Measurements from ENCODE around the gene ESRRB. TPM values are rescaled to one million over a fixed set of nuclear protein-coding genes. Genes with fewer than 3 reads are reported as not detected.

ESRRB gene
- total and polyA plus RNA-seq, 11 donors = 4.1 to 16.9 (median 7.9) TPM

GRCh38 chr14:76371066-76371465, 4.9 kb upstream of the ESRRB start:
- Histone ChIP-seq H3K27me3 (peaks cover 0 to 26% (median 5%) of the 10 kb centered on the region in 9 donors), H3K36me3 (no peaks in the 10 kb centered on the region), H3K4me1 (peaks cover 0 to 3% (median 0%) of the 10 kb centered on the region in 12 donors), H3K9me3 (no peaks in the 10 kb centered on the region), H3K27ac (no peak overlapping the region), H3K4me3 (no peak overlapping the region)
- ATAC-seq (no peak), DNase-seq (no peak)
- TF ChIP-seq POLR2A (IDR thresholded peaks at IDR 0.05) = no peak
- no peak for TF ChIP-seq CTCF (IDR thresholded peaks at IDR 0.05)
- WGBS, 4 donors = 78 to 87% (median 82%) methylated on average over 7 of the region's 7 CpGs
- intact Hi-C loops (cut with DNase I) = no loop called here

- Histone ChIP-seq H3K4me1 (peaks cover 0 to 21% (median 5%) of the 10 kb centered on the region in 12 donors), H3K27ac (no peak overlapping the region), H3K27me3 (peaks cover 10 to 50% (median 24%) of the 10 kb centered on the region in 9 donors), H3K36me3 (no peaks in the 10 kb centered on the region), H3K4me3 (no peak overlapping the region), H3K9me3 (no peaks in the 10 kb centered on the region)
- DNase-seq = no peak
- TF ChIP-seq POLR2A (IDR thresholded peaks at IDR 0.05) = no peak
- TF ChIP-seq CTCF (IDR thresholded peaks at IDR 0.05) = no peak
- WGBS, 4 donors = 67 to 78% (median 70%) methylated on average over 2 to 3 of the region's 3 CpGs
- no peak for ATAC-seq
- intact Hi-C loops (cut with DNase I) = no loop called here
Observed at GRCh38 chr14:76373456-76373855, 2.5 kb upstream of the ESRRB start.

DNA sequence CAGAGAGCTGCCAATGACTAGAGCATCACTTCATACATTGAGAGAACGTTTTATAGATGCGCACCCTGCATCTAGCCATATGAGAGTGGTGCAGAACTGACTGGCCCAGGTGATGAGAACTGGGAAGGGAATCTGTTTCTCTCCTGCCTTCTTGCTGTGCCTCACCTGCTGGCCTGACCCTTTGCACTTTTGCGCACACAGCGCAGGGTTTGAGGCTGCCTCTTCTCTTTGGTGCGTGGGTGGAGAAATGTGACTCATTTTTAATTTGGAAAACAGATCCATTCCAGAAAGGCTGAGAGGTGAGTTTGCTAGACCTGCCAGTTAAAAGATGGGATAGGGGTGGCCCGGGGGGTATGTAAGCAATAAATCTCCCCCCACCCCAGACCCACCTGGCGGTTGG, 453 bp upstream of the ESRRB start:
- Histone ChIP-seq H3K4me3 (no peak overlapping the region), H3K36me3 (no peaks in the 10 kb centered on the region), H3K9me3 (no peaks in the 10 kb centered on the region), H3K27ac (no peak overlapping the region), H3K27me3 (peaks cover 10 to 62% (median 25%) of the 10 kb centered on the region in 9 donors), H3K4me1 (peaks cover 0 to 21% (median 5%) of the 10 kb centered on the region in 12 donors)
- DNase-seq (no peak), ATAC-seq (no peak)
- intact Hi-C loops (cut with DNase I) = no loop called here
- 46 to 54% (median 51%) methylated on average over 6 to 7 of the region's 7 CpGs for WGBS, 4 donors
- TF ChIP-seq CTCF (IDR thresholded peaks at IDR 0.05) = no peak
- no peak for TF ChIP-seq POLR2A (IDR thresholded peaks at IDR 0.05)

DNA sequence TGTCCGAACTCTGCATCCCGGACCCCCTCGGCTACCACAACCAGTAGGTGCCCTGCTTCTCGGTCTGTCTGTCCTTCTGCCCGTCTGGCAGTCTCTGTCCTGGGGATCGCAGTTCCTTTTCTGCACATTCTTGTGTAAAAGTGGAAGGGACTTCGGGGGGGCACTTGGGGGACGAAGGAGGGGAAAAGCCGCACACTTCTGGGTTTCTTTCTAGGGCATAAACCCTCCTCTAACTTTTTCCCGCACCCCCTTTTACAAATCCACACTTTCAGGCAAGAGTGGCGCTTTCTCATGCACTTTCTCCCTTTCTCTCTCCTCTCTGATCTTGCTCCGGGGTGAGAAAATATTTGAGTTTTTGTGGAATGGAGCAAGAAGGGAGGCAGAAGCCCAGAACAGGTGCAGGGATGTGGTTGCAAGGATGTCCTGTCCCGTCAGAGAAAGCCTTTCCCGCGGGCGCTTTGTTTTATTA, 506 bp downstream of the ESRRB start:
- peaks cover 10 to 65% (median 25%) of the 10 kb centered on the region in 9 donors for H3K27me3 ChIP-seq
- intact Hi-C loops (cut with DNase I) = no loop called here
- peak overlapping the region in 10 of 12 donors; percentile 5 to 47 (median 38) for H3K4me3 ChIP-seq
- no peak for TF ChIP-seq CTCF (IDR thresholded peaks at IDR 0.05)
- no peak for TF ChIP-seq POLR2A (IDR thresholded peaks at IDR 0.05)
- H3K27ac ChIP-seq = no peak overlapping the region
- no peak for ATAC-seq
- peaks cover 0 to 21% (median 5%) of the 10 kb centered on the region in 12 donors for H3K4me1 ChIP-seq
- WGBS, 4 donors = 9 to 14% (median 9%) methylated on average over 16 of the region's 16 CpGs
- no peaks in the 10 kb centered on the region for H3K9me3 ChIP-seq
- no peaks in the 10 kb centered on the region for H3K36me3 ChIP-seq
- no peak for DNase-seq

All from heart left ventricle (tissue), 16 donors.